ENCODE measurements around the gene ELMO1. TPM values are rescaled to one million over a fixed set of nuclear protein-coding genes. Genes with fewer than 3 reads are reported as not detected.

ELMO1 gene
- polyA plus RNA-seq, 1 donor (not counting 4 experiments of a cell fraction or from before 2014, with no cell fraction given) = not detected

DNA sequence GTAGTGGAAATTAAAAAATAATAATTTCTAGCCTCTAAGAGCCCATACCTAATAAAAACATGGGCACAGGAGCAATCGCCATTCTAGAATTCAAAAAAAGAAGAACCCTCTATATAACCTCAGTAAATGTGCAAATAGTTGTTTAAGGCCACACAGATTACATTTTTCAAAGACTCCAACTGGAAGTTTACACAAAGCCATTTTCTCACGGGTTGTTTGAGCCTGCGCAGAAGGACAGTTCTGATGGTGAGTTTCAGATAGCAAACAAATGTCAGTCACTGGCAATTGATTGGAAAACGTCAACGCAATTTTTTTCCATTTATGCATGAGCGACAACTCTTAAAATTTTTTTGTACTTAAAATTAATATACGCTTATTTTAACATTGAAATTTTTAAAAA, 23.0 kb upstream of the ELMO1 start:
- H3K9ac ChIP-seq (ENCODE audit: control insufficient read depth, extremely low read depth, insufficient read depth, low read length) = no peak overlapping the region
- H3K27me3 ChIP-seq (ENCODE audit: control insufficient read depth, extremely low read depth, insufficient read depth, low read length) = no peaks in the 10 kb centered on the region
- H3K4me3 ChIP-seq (ENCODE audit: control insufficient read depth in 2 of 3, extremely low read depth in 1 of 3, insufficient read depth in 2 of 3, low read depth in 1 of 3, low read length in 3 of 3) = no peak overlapping the region
- H3K27ac ChIP-seq (ENCODE audit: control insufficient read depth, insufficient read depth, low read length) = no peak overlapping the region
- H4K20me1 ChIP-seq (ENCODE audit: control insufficient read depth, extremely low read depth, insufficient read depth, low read length) = no peaks in the 10 kb centered on the region
- no peaks in the 10 kb centered on the region for H3K36me3 ChIP-seq (ENCODE audit: control insufficient read depth in 2 of 2, extremely low read depth in 1 of 2, insufficient read depth in 2 of 2, low read length in 2 of 2)
- H2AFZ ChIP-seq (ENCODE audit: control insufficient read depth, low read length) = no peak overlapping the region
- no peak for FAIRE-seq
- dilution Hi-C loops (cut with MboI; ENCODE audit: extremely low pct_ligation_motif_present, low sequenced_read_pairs) = no loop called here
- H3K79me2 ChIP-seq (ENCODE audit: control insufficient read depth, insufficient read depth, low read length) = no peaks in the 10 kb centered on the region
- no peak for DNase-seq (ENCODE audit: low read depth, low spot score)
- no peak for TF ChIP-seq EZH2 (IDR thresholded peaks at IDR 0.05; ENCODE audit: low read length)
- TF ChIP-seq, protein P1, sequence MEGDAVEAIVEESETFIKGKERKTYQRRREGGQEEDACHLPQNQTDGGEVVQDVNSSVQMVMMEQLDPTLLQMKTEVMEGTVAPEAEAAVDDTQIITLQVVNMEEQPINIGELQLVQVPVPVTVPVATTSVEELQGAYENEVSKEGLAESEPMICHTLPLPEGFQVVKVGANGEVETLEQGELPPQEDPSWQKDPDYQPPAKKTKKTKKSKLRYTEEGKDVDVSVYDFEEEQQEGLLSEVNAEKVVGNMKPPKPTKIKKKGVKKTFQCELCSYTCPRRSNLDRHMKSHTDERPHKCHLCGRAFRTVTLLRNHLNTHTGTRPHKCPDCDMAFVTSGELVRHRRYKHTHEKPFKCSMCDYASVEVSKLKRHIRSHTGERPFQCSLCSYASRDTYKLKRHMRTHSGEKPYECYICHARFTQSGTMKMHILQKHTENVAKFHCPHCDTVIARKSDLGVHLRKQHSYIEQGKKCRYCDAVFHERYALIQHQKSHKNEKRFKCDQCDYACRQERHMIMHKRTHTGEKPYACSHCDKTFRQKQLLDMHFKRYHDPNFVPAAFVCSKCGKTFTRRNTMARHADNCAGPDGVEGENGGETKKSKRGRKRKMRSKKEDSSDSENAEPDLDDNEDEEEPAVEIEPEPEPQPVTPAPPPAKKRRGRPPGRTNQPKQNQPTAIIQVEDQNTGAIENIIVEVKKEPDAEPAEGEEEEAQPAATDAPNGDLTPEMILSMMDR (optimal IDR thresholded peaks at IDR 0.05 in 1 of 3, IDR thresholded peaks at IDR 0.05 in 1 of 3, conservative IDR thresholded peaks at IDR 0.05 in 1 of 3; ENCODE audit: extremely low read depth in 1 of 3, insufficient read depth in 2 of 3, low read length in 3 of 3) = no peak
- no peaks in the 10 kb centered on the region for H3K4me1 ChIP-seq (ENCODE audit: control insufficient read depth, extremely low read depth, insufficient read depth, low read length)
- peaks cover 2% of the 10 kb centered on the region for H3K9me3 ChIP-seq (ENCODE audit: control insufficient read depth, low read depth, low read length)
- no peaks in the 10 kb centered on the region for H3K9me1 ChIP-seq (ENCODE audit: control insufficient read depth, extremely low read depth, insufficient read depth, low read length)
- H3K4me2 ChIP-seq (ENCODE audit: control insufficient read depth, extremely low read depth, insufficient read depth, low read depth, low read length) = no peak overlapping the region

DNA sequence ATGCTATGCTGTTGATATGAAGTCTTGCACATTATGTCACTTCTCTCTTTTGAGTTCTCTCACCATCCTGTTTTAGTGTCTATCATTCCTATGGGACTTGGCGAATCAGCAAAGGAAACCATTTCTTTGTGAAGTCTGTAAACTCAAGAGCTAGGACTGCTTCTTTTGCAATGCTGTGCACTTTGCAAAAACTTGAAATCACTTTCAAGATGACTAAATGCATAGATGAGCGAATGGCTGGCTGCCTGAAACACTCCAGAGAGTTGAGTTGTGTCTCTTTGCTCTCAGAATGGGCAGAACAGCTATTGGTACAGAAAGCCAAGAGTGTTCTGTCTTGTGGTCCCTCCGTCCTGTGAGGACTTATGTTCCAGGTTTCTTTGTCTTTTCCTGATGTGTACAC, 18.3 kb upstream of the ELMO1 start:
- Histone ChIP-seq H3K4me3 (ENCODE audit: control insufficient read depth in 2 of 3, extremely low read depth in 1 of 3, insufficient read depth in 2 of 3, low read depth in 1 of 3, low read length in 3 of 3) (no peak overlapping the region), H2AFZ (ENCODE audit: control insufficient read depth, low read length) (no peak overlapping the region), H3K27me3 (ENCODE audit: control insufficient read depth, extremely low read depth, insufficient read depth, low read length) (no peaks in the 10 kb centered on the region), H3K9me1 (ENCODE audit: control insufficient read depth, extremely low read depth, insufficient read depth, low read length) (no peaks in the 10 kb centered on the region), H3K4me2 (ENCODE audit: control insufficient read depth, extremely low read depth, insufficient read depth, low read depth, low read length) (no peak overlapping the region), H3K27ac (ENCODE audit: control insufficient read depth, insufficient read depth, low read length) (no peak overlapping the region), H3K9ac (ENCODE audit: control insufficient read depth, extremely low read depth, insufficient read depth, low read length) (no peak overlapping the region), H3K4me1 (ENCODE audit: control insufficient read depth, extremely low read depth, insufficient read depth, low read length) (no peaks in the 10 kb centered on the region), H3K79me2 (ENCODE audit: control insufficient read depth, insufficient read depth, low read length) (no peaks in the 10 kb centered on the region), H3K9me3 (ENCODE audit: control insufficient read depth, low read depth, low read length) (peaks cover 2% of the 10 kb centered on the region), H3K36me3 (ENCODE audit: control insufficient read depth in 2 of 2, extremely low read depth in 1 of 2, insufficient read depth in 2 of 2, low read length in 2 of 2) (no peaks in the 10 kb centered on the region), H4K20me1 (ENCODE audit: control insufficient read depth, extremely low read depth, insufficient read depth, low read length) (no peaks in the 10 kb centered on the region)
- dilution Hi-C loops (cut with MboI; ENCODE audit: extremely low pct_ligation_motif_present, low sequenced_read_pairs) = no loop called here
- FAIRE-seq (no peak), DNase-seq (ENCODE audit: low read depth, low spot score) (no peak)
- TF ChIP-seq EZH2 (IDR thresholded peaks at IDR 0.05; ENCODE audit: low read length) = no peak
- TF ChIP-seq, protein P1 (optimal IDR thresholded peaks at IDR 0.05 in 1 of 3, IDR thresholded peaks at IDR 0.05 in 1 of 3, conservative IDR thresholded peaks at IDR 0.05 in 1 of 3; ENCODE audit: extremely low read depth in 1 of 3, insufficient read depth in 2 of 3, low read length in 3 of 3) = no peak

All from keratinocyte (primary cell).